NCI-H524 (cell line): Measurements from ENCODE around the gene MAD1L1.
"Not testable (repeated sequence)": the region's sequence is repeated elsewhere in the genome, so short reads cannot be mapped to it uniquely, and the experiment has no call there.

Experiments
- DNase-seq, 2 experiments: peaks; one replicate each; lab custom pipeline; 2025; lab: John Stamatoyannopoulos, UW

MAD1L1 gene

DNA sequence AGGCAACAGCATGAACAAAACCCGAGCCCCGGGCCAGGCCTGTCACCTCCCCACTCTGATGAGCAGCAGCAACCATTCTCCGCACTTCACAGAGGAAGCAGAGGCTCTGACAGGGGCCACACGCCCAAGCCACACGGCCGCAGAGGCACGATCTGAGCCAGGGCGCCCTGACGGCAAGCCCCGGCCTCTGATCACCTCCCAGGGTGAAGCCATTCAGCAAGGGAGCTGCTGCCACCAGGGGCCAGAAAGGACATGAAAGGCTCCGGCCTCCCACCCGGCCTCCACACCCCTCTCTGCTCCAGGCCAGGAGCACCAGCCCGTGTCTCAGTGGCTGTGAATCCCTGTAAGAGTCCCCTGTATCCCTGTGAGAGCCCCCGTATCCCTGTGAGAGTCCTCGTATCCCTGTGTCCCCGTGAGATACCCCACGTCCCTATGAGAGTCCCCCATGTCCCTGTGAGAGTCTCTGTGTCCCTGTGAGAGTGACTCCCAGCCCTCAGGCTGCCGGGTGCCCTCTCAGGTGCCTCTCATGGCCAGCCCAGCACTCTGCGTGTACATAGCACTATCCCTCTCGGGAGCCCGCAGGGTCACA lies 187.8 kb downstream of the MAD1L1 start:
- no peak for DNase-seq

DNA sequence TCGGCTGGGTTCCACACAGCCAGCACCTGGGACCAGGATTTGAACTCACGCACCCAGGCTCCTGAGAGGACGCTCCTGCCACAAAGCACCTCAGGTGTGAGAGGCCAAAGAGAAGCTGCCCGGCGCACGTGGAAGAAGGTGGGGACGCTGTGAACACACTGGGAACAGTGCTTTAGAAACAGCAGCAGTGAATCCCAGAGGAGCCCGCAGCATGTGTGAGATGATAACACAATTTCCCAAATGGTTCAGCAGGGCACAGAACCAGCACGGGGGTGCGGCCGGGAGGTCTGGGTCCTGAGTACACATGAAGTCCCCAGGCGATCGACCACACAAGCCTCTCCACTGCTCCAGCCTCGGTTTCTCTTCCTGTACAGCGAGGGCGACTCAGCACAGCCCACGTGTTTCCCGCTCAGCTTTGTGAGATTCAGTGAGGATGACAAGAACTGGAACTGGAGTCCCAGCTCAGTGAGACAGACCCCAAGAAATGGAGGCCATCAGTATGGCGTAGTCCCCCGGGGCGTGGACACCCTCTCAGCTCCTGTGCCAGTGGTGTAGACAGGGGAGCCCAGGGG lies 188.3 kb downstream of the MAD1L1 start:
- no peak for DNase-seq

DNA sequence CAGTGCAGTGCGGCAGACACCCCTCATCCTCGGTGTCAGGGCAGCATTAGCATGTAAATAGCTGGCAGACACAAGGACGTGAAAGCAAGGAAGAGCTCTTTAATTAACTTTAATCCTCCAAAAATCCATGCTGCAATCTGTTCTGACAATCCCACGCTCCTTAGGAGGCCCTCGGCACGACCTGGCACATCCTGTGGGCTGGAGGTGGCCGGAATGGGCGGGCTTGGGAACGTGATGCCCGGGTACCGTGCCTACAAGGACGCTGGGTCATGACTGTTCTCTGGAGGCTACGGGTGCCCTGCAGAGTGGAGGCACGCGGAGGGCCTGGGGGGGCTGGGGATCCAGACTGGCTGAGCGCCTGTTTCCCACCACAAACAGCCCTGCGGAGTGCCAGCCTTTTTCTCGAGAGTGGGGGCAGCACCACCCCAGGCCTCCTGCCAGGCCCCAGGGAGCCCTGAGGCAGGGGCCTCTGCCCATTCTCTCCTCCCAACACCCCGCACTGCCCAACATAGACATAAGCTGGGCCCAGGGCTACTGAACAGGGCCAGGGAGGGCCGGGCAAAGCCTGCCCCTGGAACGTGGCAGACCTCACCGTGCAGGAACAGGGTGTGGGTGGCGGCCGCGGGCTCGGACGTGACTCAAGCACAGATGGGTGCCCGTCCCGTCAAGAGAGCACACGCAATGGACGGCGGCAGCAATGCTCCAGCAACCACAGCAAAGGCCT lies 189.3 kb downstream of the MAD1L1 start:
- peak; percentile 80 to 87 for DNase-seq

DNA sequence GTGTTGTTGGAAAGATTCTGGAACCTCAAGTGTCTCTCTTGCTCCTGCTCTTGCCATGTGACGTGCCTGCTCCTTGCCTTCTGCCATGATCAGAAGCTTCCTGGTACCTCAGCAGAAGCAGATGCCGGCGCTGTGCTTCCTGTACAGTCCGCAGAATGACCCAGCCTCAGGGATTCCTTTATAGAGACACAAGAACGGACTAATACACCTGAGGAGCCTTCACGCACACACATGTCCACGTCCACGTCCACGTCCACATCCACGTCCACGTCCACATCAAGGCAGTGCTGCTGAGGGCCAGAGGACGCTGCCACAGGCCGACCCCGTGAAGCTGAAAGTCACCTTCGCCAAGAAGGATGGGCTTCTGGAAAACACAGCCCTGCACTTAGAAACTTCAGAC lies 190.1 kb downstream of the MAD1L1 start:
- no peak for DNase-seq

DNA sequence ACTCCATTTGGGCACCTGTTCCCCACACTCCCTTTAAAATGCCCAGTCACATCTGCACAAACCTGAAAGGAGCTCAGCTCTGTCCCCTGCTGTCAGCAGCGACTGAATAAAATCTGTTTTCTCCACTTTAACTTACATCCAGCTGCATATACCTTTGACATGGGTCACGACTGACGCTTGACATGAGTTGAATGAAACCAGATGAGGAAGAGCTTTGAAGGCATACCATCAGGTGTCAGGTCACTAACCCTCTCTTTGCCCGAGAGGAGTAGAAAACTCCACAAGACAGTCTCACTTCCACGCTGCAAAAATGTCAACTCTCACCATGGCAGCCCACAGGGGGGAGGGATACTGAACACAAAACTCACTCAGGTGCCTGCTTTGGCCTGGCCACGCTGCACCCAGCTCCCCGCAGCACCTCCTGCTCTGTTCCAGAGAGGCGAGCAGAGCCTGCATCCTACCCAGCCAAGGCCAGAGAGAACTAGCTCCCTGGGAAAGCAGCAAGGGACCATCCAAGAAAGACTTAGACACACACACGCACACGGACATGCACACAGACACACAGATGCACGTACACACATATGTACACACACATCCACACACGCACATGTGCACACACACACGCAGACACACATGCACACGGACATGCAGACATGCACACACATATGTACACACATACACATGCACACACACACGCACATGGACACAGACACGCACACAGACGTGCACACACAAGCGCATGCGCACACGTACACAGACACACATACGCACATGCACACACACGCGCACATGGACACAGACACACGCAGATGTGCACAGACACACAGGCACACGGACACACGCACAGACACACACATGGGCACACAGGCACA lies 191.0 kb downstream of the MAD1L1 start:
- DNase-seq, result no peak

DNA sequence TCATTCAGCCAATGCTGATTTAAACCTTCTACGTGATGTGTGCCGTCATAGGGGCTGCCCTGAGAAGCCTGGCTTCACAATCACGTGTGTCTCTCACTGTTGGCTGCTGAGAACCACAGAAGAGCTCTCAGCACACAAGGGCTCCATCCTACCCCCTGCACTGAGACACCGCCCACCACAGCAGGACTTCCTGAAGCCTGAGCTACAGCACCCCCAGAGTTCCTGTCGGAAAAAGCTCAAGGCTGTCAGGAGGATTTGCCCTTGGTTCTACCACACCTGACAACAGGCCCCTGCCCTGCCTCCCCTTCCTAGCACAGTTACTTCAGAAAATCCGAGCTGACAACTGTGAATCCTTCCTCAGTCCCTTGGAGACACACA lies 191.9 kb downstream of the MAD1L1 start:
- DNase-seq, result no peak

DNA sequence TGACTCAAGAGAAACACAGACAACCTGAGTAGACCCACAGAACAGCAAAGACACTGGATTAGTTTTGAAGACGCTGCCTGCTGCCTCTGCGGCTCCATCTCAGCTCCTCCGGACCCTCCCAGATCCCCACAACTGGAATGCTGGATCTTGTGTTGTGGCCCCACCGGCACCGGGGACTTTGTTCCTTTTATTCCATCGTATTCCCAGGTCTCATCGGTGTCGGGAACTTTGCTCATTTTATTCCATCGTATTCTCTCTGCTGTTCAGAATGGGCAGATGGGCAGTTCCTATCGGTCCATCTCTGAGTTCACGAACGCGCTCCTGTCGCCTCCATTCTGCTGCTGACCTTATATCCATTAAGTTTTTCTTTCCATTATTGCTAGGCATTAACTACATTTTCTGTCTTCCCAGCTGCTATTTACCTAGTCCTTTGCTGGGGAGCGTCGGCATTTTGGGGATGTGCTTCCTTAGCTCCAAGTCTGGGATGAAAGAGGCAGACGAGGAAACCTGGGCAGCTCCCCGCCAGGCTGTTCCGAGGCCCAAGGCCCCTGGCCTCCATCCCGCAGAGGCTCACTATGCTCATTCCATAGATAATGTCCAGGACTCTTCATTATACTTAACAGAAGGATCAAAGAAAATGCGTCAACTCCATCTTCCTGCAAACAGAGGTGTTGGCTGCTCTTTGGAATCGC lies 192.4 kb downstream of the MAD1L1 start:
- no peak for DNase-seq

DNA sequence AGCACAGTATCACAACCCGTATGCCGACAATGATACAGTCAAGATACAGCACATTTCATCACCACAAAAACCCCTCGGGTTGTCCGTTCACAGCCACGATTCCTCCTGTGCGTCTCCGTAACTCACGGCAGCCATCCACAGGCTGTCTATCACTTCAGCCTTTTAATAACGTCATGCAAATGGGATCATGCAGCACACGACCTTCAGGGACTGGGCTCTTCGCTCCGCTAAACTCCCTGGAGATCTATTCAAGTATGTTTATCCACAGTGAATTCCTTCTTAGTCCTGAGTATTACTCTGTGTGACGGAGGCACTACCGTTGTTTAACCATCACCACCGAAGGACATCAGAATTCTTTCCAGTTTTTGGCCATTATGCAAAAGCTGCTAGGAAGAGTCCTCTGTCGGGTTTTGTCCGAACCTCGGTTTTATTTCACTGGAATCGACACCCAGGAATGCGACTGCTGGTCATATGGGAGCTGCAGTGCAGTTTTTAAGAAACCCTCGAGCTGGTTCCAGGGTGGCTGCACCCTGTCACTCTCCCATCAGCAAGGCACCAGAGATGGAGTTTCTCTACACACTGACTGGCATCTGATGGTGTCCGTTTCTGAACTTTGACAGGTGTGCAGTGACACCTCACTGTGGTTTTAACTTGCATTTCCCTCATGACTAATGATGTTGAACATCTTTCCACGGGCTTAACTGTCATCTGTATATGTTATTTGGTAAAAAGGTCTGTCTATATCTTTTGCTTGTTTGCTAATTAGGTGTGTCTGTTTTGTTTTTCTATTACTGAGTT lies 193.6 kb downstream of the MAD1L1 start:
- no peak for DNase-seq

DNA sequence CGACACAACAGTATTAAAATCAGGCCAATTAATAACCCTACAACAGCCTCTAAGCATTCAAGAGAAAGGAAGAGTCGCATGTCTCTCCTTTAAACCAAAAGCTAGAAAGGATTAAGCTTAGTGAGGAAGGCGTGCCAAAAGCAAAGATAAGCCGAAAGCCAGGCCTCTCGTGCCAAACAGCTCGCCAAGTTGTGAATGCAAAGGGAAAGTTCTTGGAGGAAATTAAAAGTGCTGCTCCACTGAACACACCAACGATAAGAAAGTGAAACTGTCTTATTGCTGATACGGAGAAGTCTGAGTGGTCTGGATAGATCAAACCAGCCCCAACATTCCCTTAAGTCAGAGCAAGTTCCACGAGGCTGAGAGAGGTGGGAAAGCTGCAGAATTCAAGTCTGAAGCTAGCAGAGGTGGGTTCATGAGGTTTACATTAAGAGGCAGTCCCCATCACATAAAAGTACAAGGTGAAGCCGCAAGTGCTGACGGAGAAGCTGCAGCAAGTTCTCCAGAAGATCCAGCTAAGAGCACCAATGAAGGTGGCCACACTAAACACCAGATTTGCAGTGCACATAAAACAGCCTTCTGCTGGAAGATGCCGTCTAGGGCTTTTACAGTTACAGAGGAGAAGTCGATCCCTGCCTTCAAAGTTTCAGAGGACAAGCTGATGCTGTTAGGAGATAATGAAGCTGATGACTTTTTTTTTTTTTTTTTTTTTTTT lies 194.8 kb downstream of the MAD1L1 start:
- peak in 1 of 2 experiments; percentile 3 for DNase-seq

DNA sequence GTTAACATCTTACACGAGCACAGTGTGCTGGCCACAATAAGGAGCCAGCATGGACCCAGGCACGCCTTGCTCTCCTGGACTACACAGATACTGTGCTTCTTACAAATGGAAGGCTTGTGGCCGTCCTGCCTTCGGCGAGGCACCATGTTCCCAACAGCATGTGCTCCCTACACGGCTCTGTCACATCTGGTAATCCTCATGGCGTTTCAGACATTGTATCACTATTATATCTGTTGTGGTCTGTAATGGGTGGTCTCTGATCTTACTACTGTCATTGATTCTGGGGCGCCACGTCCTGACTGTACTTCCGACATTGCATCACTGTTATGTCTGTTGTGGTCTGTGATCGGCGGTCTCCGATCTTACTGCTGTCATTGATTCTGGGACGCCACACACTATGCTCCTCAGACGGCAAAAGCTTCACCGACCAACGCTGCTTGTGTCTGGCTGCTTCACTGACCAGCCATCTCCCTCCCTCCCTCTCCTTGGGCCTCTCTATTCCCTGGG lies 195.4 kb downstream of the MAD1L1 start:
- DNase-seq, result no peak

DNA sequence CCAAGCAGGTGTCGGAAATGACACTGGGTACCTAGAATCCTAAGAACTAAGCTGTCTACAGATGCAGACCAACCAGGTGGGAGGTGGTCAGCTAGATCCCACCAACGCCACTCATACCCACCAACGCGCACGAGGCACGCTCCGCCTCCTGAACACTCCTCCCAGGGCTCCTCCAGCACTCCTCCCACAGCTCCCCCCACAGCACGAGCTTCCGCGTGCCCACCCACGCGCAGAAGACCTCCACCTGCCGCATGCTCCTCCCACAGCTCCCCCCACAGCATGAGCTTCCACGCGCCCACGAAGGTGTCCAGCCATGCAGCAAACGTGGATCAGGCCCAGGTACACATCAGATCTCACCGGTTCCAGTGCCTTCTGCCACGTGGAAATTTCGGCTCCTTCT lies 196.0 kb downstream of the MAD1L1 start:
- DNase-seq, result no peak

DNA sequence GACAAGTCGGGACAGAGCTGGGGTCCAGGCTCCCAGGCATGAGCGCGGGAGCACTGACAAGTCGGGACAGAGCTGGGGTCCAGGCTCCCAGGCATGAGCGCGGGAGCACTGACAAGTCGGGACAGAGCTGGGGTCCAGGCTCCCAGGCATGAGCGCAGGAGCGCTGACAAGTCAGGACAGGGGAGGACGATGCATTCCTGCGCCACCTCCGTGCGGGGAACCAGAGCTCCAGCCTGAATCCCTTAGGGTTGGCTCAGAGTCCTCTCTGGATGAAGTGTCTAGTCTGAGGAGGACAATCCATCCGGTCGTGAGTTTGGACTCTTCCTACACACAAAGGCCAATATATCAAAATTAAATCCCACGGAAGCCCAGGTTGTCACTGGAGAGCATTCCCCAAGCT lies 196.5 kb downstream of the MAD1L1 start:
- DNase-seq, result not testable (repeated sequence)

DNA sequence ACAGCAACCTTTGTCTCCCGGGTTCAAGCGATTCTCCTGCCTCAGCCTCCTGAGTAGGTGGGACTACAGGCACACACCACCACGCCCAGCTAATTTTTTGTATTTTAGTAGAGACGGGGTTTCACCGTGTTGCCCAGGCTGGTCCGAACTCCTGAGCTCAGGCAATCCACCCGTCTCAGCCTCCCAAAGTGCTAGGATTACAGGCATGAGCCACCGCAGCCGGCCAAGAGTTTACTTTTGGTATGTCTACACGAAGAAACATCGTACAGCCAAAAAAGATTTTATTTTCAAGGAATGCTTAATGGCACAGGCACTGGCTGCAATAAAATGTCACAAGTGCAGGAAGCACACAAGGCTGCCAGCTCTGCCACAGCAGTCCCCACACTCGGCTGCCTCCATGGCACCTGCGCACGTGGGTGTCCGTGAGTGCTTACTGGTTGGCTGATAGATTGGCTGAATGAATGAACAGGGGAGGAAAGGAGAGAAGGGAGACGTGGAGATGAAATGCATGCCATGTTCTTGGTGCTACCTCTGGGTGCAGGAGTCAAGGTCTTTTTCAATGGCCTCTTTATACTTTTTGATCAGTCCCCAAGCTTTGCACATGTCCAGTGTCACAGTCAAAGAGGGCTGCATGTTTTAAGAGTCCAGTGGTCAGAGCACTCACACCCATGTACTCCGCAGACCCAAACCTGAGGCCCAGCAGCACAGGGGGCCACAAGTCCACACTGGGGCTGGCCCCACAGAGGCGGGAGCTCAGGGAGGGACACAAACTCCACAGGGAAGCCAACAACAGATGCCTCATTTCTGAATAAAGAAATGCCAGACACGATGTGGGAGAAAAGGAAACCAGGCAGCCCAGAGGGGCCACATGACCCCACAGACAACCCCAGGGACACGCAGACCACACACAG lies 198.2 kb downstream of the MAD1L1 start:
- DNase-seq, result no peak

DNA sequence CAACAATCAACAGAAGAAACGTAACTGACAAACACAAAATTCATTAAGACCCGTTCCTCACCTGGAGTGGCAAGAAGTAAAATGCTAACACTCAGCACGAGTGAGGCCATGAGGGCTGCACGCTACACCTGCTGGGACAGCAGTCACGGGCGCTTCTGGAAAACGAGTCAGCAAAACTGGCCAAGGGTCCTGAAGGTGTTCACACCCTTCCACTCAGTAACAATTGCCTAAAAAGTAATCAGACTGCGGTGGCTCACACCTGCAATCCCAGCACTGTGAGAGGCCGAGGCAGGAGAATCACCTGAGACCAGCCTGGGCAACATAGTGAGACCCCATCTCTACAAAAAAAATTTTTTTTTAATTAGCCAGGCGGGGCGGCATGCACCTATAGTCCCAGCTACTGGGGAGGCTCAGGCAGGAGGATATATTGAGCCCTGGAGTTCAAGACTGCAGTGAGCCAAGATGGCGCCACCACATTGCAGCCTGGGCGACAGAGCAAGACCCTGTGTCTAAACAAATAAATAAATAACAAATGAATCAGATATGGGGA lies 199.1 kb downstream of the MAD1L1 start:
- no peak for DNase-seq

DNA sequence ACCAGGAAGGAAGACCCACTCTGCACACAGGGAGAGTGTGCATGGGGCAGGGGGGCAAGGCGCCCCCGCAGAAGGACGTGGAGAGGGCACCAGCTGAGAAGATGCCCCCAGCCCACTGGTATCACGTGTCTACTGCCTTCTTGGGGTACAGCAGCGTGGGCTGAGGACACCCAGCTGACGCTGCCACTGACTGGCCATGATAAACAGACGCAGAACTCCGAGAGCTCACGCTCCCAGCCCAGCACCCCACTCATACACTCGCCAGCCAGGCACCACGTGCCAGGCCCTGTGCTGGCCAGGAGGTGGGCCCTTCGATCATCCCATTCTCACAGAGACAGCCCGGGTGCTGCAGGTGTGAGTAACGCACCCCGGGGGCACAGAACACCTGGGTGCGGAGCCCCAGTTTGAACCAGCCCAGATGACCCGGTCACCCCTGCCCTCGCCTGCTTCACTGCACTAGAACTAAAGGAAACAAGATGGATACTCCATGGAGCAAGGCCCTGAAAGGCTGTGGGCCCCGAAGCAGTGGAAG lies 199.8 kb downstream of the MAD1L1 start:
- DNase-seq, result no peak

DNA sequence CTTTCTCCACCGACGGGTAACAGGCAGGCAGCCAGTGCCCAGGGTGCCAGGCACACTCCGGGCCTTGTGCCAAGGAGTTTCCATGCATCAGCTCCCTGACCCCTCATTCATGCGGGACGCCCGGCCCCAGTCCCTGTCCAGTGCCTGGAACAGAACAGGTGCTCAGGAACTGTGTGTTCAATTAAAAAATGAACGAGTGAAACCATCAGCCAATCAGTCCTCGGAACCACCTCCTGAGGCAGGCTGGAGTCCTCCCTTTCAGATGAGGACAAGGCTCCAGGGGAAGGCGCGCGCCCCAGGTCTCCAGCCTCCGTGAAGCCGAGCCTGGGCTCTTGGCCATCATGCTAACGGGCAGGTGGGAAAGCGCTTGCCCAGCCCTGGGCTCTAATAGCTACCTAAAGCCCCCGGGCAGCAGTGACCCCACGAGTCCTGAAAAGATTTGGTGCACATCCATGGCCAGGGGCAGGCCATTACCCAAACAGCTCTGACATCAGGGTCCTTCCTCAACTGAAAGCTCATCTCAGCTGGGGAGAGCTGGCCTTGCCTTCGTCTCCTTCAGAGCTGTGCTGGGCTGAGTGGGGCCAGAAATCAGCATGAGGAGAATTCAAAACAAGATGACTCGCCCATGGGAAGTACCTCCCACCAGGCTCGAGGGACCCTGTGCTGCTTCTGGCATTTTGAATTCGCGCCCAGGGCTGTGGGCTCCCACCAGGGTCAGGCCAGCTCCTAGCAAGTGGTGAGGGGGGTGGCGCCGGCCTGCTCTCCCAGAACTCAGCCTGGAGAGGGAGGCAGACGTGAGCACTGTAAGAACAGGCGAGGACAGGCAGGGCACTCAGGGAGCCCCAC lies 200.5 kb downstream of the MAD1L1 start:
- DNase-seq, result no peak

DNA sequence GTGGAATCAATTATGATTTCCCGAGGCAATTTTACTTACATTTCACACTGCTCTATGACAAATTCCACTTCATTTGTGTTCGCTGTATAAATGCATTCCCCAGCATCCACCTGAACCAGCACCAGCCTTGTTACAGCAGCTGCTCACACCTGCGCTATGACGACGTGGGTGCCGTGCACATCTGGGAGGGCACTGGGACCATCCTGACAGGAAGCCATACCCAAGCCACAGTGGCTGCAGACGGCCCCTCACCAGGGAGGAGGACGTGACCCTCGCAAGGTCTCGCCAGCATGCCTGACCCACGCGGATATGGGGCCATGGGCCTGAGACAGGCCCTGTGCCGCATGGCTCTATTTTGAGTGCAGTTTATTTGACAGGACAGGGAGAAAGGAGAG lies 201.3 kb downstream of the MAD1L1 start:
- DNase-seq, result no peak
